HG03432 (cell line): Measurements from ENCODE around the gene NHLRC2.

ENCODE experiments used
- ATAC-seq: cut with Tn5 transposase; IDR thresholded peaks from one replicate; pipeline ENCODE4 v1.9.1; 2021; ENCODE audit warnings: mild to moderate bottlenecking, moderate library complexity; ENCODE audit not compliant: unreplicated experiment

The NHLRC2 gene

GRCh38 chr10:113858541-113858940 is 4.1 kb downstream of the NHLRC2 start:
- ATAC-seq = no peak

DNA sequence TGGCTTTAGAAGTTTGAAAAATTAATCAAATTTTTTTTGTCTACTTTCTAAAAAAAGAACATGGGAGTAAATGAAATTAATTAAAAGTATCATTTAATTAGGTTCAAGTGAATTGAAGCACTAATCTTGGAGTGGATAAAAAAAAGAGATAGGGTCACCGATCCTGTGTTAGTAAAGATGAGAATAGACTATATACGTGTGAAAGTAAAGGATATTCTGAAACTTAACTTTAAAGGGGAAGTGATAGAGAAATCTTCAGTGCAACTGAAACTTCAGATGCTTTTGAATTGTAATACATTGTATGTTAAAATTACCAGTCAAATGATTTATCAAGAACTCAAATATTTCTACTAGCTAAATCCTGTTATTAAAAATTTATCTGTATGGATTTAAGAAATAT is 4.8 kb downstream of the NHLRC2 start:
- peak; percentile 40 for ATAC-seq

GRCh38 chr10:113865901-113866300 is 11.4 kb downstream of the NHLRC2 start:
- ATAC-seq = no peak

DNA sequence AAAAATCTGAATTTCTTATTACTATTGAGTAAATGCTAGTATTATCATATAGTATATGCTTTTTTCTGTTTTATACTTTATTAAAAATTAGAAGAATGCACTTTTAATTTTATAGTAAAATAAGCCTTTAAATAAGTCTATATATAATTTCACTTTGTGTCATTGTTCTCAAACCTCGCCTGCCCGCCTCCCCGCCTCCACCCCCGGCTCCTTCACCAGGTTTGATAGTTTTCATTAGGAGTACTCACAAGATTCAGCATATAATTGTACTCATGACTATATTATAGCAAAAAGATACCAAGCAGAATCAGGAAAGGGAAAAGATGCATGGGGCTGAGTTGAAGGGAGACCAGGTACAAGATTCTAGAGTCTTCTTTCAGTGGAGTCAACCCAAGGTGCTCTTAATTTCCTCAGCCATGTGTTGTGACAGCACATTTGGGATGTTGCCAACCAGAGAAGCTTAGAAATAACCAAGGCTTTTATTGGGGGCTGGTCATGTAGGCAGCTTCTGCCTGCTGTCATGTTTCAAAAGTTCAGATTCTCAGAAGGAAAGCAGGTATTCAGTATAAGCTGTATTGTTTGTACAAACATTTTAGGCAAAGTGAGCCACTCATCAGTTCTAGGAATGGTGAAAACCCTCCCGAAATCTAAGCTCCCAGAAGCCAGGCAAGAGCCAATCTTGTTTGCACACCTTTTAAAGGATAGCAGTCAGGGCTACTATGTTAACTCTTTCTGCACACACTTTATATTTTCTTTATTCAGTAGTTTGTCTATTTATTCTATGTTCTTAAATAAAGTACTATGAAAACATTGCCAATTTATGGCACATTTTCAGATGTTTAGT is 12.3 kb downstream of the NHLRC2 start:
- no peak for ATAC-seq

DNA sequence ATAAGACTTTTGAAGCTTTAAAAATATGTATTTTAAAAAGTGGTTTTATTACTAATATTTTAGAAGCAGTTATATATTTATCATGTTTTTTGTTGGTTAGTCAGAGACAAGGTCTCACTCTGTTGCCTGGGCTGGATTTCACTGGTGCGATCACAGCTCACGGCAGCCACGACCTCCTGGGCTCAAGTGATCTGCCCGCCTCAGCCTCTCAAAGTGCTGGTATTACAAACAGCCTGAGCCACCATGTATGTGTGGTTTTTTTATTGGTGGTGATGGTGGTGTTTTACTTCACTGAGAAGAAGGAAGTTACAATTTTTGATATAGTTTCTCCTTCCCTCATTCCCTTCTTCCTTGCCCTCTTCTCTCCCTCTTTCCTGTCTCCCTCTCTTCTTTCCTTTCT is 13.4 kb downstream of the NHLRC2 start:
- ATAC-seq = no peak

- no peak for ATAC-seq
These were observed 15.3 kb downstream of the NHLRC2 start for GRCh38 chr10:113869789-113870188.

- no peak for ATAC-seq
These were observed 17.9 kb downstream of the NHLRC2 start for GRCh38 chr10:113872139-113873030.

DNA sequence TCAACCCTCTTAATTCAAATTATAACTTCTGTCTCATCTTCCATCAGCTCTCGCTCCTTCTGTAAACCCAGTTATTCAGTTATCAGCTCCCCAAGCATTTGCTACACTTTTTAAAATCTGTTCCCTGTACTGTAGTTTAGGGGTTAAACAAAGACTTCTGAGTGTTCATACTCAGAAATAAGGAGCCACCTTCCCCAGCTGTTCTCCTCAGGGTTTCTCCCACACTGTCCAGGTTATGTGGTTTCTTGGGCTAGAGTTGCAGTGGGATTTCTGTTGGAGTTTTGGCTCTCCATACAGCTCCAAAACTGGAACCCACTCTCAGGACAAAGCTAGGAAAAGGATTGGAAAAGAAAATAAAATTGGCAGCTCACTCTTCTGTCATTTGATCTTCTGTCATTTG is 20.8 kb downstream of the NHLRC2 start:
- ATAC-seq = no peak

DNA sequence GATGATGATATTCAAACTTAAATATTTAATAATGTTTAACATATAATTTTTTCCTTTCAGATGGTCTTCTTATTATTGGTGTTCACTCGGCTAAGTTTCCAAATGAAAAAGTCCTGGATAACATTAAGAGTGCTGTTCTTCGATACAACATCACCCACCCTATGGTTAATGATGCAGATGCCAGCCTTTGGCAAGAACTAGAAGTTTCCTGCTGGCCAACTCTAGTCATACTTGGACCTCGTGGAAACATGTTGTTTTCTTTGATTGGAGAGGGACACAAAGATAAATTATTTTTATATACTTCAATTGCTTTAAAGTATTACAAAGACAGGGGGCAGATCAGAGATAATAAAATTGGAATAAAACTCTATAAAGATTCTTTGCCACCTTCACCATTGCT is 22.0 kb downstream of the NHLRC2 start:
- no peak for ATAC-seq

- peak; percentile 92 for ATAC-seq
These were observed 25.2 kb downstream of the NHLRC2 start for GRCh38 chr10:113879691-113880090.

DNA sequence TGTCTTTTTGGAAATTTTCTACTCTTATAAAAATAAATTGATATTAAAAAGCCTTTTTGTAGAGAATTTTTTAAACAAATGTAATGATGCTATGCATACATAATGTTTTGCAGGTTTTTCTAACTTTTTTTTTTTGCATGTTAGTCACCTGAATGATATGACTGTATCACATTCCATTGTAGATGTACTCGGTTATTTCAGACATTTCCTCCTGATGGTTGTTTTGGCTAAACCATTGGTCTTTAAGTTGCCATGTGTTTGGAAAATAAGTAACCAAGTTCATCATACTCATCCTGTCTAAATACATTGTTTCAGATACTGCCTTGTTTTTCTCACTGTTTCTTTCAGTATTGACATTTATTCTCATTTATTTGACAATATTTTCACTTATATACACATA is 25.8 kb downstream of the NHLRC2 start:
- ATAC-seq = no peak

DNA sequence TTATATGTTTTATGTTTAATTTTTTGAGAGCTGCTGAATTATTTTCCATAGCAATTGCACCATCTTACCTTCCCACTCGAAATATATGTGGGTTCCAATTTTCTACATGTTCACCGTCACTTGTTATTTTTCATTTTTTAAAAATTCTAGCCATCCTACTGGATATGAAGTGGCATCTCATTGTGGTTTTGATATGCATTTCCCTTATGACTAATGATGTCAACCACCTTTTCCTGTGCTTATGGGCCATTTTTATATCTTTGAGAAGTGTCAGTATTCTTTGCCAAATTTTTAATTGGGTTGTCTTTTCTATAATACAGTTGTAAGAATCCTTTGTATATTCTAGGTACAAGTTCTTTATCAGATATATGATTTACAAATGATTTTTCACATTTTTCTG is 27.8 kb downstream of the NHLRC2 start:
- no peak for ATAC-seq

DNA sequence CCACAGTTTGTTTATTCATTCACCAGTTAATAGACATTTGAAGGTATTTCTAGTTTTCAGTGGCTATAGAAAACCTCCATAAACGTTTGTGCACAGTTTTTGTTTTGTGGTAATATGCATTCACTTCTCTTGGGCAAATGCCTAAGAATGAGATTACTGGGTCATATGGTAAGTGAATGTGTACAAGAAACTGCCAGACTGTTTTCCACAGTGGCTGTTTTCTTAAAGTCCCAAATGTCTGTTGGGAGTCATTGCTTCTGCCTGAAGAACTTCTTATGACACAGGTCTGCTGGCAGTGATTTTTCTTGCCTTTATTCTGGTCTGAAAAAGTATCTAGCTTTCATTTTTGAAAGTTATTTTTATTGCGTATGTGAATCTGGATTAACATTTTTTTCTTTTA is 35.5 kb downstream of the NHLRC2 start:
- ATAC-seq = no peak

DNA sequence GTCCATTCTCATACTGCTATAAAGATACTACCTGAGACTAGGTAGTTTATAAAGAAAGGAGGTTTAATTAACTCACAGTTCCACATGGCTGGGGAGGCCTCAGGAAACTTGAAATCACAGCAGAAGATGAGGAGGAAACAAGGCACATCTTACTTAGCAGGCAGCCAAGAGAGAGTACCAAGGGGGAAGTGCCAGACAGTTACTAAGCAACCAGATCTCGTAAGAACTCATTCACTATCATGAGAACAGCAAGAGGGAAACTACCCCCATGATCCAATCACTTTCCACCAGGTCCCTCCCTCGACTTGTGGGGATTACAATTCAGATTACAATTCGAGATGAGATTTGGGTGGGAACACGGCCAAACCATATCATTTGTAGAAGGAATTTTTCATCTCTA is 36.3 kb downstream of the NHLRC2 start:
- ATAC-seq = no peak

DNA sequence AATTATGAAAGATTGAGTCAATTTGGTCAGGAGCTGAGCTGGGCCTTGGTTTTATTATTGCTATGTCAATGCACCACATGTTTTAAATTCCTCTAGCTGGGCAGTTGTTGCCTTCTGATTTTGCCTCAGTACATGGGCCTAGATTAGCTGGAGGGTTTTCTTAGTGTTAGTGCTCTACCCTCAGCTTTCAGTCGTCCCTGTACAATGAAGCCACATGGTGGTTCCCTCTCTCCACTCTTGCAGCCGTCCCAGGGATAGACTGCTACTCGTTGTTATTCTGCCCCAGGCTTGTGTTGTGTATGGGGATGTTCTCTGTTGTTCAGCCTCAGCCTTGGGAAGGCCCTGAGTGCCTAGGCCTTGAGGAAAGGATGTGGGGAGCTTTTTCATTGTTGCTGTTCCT is 37.0 kb downstream of the NHLRC2 start:
- no peak for ATAC-seq

GRCh38 chr10:113893570-113893969 is 39.1 kb downstream of the NHLRC2 start:
- ATAC-seq = no peak

GRCh38 chr10:113894581-113894980 is 40.1 kb downstream of the NHLRC2 start:
- ATAC-seq = no peak

- ATAC-seq = no peak
These were observed 40.6 kb downstream of the NHLRC2 start for GRCh38 chr10:113895018-113895417.

- no peak for ATAC-seq
These were observed 43.5 kb downstream of the NHLRC2 start for GRCh38 chr10:113897693-113898618.

GRCh38 chr10:113899952-113900598 is 45.6 kb downstream of the NHLRC2 start:
- no peak for ATAC-seq
